Activated CD4-positive, alpha-beta T cell treated with anti-CD3 and anti-CD28 coated beads for 24 hours (primary cell): ENCODE measurements around the gene PAQR3.

Source experiments
- DNase-seq, 2 donors: peaks; one replicate each; pipeline ENCODE4 v3.0.0-alpha.2; 2020; ENCODE audit warnings: low read depth in 2 of 2

The PAQR3 gene

GRCh38 chr4:78938868-78939666 lies at the start of gene PAQR3:
Gene PAQR3, minus strand, starts transcription at chr4:78939438. Its CDS starts 214 bp downstream, at chr4:78939224.
- peak; percentile 73 for DNase-seq

DNA sequence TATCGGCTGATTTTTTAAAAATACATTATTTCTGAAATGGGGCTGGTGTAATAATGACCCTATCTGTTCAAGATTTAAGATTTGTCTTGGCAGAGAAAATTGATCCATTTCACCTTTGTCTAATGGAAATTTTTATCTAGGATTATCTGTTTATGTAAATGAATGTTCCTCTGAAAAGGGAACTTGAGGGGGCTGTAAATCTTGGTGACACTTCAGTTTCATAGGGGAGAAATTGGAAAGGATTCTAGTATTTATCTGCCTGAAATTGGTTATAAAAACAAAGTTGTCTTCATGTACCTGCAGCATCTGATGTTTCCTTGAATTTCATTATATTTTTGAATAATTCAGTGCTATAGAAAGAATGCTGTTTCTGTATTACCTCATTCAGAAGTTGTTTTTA lies 48.4 kb upstream of the PAQR3 start:
- no peak for DNase-seq

- no peak for DNase-seq
Measured at GRCh38 chr4:78984593-78984992, 45.4 kb upstream of the PAQR3 start.

GRCh38 chr4:78975865-78976264 lies 36.6 kb upstream of the PAQR3 start:
- DNase-seq = no peak

DNA sequence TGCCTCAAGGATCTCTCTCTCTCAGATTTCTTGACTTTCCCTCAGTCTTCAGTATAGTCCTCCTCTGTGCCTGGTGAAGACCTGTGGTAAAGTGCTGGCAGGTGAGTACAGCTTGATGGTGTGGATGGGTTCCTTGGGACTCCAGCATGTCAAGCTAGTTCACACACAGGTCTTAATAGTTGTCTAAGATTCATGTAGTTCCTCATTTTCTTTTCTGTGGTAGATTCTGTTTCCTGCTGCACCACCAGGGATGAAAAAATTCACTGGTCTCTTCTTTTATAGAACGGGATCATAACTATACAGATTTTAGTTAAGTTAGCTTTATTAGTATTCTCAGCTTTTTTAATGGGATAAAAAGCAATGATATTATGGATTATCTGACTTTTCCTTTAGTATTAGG lies 32.5 kb upstream of the PAQR3 start:
- DNase-seq = no peak

GRCh38 chr4:78971326-78971725 lies 32.1 kb upstream of the PAQR3 start:
- DNase-seq = no peak

DNA sequence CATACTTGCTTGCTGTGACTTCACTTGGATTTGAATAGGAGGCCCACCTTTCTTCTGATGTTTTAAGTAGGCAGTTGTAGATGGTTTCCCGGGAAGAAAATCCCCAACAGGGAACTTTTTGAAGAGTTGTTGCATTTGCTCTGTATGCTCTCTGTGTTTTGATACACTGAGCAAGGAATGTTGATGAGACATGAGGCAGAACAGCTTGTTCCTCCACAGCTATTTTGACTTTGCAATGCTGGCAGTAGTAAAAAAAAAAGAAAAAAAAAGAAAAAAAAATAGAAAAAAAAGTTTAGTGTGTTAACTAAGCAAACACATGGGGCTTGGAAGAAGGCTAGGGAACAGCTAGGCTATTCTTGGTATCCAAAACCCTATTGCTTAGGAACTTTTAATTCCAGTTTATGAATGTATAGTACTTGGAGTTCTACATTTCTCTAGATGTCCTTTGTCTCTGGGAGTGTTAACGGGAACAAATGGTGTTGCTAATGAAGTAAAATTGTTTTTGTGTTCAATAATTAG lies 23.4 kb upstream of the PAQR3 start:
- DNase-seq = no peak

DNA sequence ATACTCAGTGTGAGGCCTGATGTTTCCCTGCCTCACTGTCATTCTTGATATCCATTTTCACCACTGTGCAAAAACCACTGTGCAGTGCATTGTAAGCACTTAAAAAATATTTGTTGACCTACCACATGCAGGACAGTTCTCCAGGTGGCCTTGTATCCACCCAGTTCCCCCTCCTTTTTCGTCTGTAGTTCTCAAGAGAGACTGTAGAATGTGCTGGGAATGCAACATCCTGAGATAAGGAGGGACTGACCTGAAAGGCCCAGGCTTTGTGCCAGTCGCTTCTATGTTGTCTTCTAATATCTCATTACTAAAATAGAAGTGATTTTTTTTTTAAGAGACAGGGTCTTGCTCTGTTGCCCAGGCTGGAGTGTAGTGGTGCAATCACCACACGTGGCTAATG lies 21.7 kb upstream of the PAQR3 start:
- no peak for DNase-seq

- no peak for DNase-seq
Measured at GRCh38 chr4:78956975-78957374, 17.7 kb upstream of the PAQR3 start.

DNA sequence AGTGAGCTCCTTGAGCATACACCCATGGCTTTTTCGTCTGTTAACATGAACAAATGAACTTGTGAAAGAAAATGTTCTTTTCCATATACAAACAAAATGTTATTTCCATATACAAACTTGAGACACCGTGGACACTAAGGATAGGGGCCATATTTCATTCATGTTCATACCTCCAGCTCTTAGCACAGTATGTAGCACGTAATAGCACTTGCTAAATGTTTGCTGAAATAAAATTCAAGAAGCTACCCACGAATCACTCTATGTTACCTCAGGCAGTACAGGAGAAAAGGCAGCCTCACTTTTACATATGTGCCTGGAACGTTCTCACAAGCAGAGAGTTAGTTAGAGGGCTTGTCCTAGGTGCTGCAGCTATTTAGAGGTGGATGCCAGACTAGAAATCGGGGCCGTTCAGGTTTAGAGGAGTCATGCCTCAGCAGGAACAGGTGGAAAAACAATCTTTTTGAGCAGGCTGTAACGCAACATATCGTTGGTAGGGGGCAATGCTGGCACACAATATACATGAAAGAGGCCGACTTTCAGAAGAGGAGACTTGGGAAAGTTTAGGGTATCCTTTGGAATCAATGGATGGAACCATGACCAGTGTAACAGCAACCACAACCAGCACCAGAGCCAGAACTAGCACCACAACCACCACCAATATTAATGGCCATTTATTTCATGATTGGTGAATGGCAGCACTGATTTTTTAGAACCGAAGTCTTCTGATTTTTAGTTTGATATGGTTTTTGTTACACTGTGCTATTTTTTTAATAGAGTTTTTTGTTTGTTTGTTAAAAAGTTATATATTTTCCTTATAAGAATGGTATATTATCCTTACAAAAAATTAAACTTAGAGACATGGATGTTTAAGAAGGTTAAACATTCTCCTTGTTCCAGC lies 14.8 kb upstream of the PAQR3 start:
- DNase-seq = no peak

GRCh38 chr4:78953231-78953630 lies 14.0 kb upstream of the PAQR3 start:
- no peak for DNase-seq

GRCh38 chr4:78951862-78952472 lies 12.7 kb upstream of the PAQR3 start:
- no peak for DNase-seq

DNA sequence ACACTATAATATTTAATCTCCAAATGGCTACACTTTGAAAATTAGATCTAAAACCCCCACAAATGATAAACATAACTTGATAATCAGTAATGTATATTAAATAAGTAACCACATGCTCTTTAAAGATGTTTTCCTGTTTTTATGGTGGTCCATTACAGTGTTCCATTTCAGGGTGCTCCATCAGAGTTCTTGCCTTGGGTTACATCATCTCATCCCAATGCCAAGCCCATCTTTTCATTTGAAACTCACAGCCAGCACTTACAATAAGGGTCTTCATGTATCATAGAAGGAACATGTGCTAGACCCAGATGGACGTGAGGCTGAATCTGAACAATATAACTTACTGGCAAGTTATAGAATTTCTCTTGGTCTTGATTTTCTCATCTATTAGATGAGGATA lies 10.5 kb upstream of the PAQR3 start:
- DNase-seq = no peak

- DNase-seq = no peak
Measured at GRCh38 chr4:78945651-78946179, 6.5 kb upstream of the PAQR3 start.

DNA sequence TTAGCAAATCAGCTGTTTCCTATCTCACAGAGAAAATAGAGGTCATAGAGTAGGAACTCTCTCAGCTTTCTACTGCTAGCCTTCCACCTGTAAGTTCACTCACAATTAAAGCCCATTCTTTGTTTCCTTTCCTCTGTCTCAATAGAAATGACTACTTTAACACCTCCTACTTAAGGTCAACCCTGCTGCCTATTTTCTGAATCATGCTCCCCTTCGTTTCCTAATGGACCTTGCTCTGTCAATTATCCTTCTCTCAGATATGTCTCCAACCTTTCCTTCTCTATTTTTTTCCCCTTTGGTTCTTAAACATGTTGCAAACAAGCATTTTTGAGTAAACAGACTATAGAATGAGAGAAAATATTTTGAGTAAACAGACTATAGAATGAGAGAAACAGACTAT lies 5.1 kb upstream of the PAQR3 start:
- DNase-seq = no peak

- DNase-seq = no peak
Measured at GRCh38 chr4:78940752-78941151, 1.5 kb upstream of the PAQR3 start.

- DNase-seq = no peak
Measured at GRCh38 chr4:78939667-78940008, 400 bp upstream of the PAQR3 start.

DNA sequence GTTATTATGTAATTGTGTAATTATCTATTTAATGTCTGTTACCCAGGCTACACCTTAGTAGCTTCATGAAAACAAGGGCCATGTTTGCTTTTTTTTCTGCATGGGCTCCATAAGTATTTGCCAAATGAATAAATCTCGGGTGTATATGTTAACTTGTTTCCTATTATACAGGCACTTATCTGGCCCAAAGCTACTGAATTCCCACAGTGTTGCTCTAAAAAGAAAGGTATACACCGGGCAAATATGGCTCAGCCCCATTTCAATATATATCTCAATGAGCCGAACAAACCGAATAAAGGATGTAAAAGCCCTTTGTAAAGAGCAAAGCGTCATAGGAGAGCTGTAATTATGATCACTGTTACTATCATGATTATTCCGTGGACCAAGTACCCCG lies 767 bp downstream of the PAQR3 start:
- DNase-seq = no peak

DNA sequence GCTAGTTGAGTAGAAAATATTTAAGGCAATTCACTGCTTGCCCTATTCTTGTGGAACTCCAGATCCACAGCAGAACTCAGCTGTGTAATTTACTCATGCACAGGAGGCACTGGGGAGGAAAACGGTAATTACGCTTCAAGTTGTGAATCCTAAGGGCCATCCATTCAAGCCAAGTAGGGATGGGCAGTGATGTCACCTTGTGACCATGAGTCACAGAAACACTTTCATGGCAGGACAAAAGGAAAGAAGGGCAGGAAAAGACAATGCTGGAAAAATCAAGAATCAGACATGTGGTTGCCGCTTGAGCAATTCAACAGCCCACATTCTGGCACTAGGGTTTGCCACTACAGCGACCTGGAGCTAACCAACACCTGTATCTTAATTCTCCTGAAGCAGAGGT lies 1.4 kb downstream of the PAQR3 start:
- no peak for DNase-seq

DNA sequence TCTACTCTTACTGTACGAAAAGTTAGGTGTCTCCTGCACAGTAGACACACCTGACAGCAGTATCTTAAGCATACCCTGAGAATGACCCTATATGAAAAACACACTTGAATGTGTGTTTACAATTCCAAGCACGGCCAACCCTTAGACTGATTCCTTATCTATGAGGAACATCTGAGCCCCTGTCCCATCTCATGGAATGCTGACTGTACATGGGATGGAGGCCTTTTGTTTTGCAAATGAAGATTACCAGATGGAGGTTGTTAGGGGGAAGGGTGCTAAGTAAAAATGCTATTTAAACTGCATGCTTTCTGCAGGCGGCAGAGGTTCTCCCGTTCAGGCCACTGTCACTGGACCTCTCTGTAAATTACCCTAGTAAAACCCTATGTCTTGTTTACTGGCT lies 2.2 kb downstream of the PAQR3 start:
- DNase-seq = no peak

DNA sequence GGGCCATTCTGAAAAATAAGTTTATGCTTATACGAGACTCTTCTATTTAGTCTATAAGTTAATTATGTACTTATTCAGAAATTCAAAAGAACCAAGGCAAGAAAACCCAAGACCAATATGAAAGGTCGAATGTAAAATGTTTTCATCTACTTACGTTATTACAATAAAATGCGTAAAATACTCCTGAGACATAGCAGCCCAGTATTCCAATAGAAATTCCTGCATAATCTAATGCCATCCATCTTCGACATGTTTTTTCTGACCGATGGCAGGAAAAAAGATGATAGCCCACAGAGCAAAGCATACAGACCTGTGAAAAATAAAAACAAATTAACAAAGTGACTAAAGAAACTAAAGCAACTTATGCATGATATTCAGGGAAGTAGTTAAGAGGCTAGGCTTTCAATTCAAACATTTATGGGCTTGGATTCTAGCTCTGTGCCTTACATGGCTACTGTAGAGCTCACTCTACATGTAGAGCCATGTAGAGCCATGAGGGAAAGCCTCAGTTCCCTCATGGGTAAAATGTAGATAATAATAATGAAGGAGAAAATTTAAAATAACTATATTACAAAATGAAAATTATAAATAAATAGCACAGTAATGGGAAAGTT lies 9.1 kb downstream of the PAQR3 start:
- DNase-seq = no peak

GRCh38 chr4:78928835-78929234 lies 10.4 kb downstream of the PAQR3 start:
- no peak for DNase-seq
